ENCODE results near the gene HGS.
A peak's percentile ranks its signal among the peaks of the same experiment; 100 is the strongest.

Gene HGS

DNA sequence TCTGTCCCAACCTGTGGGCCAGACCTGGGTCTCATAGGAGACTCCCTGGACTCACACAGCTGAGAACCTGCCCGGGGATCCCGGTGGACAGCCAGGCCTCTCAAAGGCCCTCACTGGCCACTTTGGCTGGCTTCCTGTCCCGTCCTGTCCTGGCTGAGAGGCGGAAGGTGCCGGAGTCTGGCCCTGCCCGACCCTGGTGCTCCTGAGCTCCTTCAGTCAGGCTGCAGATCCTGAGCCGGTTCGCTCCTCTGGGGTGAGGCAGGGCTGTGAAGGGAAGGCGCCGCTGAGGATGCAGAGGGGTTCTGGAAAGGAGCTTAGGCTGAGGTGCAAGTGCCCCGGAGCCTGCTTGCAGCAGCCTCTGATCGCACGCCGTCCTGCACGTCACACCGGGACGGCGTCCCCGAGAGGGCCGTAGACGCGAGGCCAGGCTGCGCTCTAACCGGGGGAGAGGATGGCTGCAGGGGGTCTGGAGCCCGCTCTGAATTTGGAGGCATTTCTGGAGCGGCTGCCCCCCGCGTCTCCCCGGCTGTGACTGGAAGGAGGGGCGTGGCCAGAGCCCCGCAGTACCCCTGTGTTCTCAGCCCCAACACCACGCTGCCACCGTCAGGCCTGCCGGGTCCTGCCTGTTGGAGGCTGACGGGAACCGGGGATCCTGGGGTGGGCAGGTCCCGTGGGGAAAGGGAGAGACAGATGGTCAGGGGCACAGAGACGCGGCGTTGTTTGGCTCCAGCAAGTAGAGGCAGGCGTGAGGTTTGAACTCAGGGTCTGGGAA, 4.1 kb downstream of the HGS start:
- no peak for DNase-seq

GRCh38 chr17:81688616-81689015, 4.8 kb downstream of the HGS start:
- no peak for DNase-seq

DNA sequence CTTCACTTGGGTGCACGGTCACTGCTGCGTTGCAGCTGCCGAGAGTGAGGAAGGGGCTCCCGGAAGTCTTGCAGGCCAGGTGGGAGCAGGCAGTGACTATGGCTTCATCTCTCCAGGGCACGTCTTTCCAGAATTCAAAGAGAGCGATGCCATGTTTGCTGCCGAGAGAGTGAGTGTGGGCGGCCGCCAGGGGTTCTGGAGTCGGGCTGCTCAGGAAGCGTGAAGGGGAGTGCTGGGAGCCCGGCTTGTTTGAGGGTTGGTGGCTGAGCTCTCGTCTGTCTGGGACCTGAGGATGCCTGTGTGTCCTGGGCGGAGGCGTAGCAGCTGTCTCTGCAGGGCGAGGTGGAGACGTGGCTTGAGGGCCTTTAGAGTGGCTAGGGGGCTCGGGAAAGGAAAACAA, 6.3 kb downstream of the HGS start:
- DNase-seq: no peak

- DNase-seq: no peak
These were observed 6.7 kb downstream of the HGS start for GRCh38 chr17:81690549-81690948.

- no peak for DNase-seq
These were observed 7.4 kb downstream of the HGS start for GRCh38 chr17:81691196-81691595.

GRCh38 chr17:81691608-81692007, 7.8 kb downstream of the HGS start:
- no peak for DNase-seq

GRCh38 chr17:81693509-81694210, 9.8 kb downstream of the HGS start:
- no peak for DNase-seq

DNA sequence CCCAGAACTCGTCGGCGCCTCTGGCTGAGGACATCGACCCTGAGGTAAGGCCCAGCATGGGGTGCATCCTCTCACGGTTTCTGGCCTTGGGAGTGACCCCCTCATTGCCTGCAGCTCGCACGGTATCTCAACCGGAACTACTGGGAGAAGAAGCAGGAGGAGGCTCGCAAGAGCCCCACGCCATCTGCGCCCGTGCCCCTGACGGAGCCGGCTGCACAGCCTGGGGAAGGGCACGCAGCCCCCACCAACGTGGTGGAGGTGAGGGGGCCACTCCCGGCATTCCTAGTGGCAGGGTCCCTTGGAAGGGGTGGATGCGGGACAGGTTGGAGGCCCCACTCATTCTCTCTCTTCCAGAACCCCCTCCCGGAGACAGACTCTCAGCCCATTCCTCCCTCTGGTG, 11.0 kb downstream of the HGS start:
- DNase-seq: no peak

DNA sequence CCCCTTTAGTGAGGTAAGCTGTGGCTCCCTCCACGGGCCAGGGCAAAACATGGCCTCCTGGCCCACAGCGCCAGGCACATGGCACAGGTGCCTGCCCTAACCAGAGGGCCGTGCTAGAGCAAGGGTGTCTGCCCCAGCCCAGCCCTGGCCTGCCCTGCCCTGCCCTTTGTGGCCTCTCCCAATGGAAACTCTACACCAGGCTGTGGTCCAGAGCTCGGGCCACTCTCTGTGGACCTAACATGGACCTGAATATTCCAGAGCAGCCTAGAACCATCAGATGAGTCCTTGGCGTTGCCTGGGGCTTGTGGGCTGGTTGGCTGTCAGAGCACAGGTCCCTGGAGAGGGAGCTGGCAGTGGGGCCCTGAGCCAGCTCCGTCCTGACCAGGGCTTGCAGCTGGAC, 11.4 kb downstream of the HGS start:
- no peak for DNase-seq

GRCh38 chr17:81695801-81696200, 12.0 kb downstream of the HGS start:
- DNase-seq: no peak

- no peak for DNase-seq
These were observed 12.6 kb downstream of the HGS start for GRCh38 chr17:81696218-81696941.

DNA sequence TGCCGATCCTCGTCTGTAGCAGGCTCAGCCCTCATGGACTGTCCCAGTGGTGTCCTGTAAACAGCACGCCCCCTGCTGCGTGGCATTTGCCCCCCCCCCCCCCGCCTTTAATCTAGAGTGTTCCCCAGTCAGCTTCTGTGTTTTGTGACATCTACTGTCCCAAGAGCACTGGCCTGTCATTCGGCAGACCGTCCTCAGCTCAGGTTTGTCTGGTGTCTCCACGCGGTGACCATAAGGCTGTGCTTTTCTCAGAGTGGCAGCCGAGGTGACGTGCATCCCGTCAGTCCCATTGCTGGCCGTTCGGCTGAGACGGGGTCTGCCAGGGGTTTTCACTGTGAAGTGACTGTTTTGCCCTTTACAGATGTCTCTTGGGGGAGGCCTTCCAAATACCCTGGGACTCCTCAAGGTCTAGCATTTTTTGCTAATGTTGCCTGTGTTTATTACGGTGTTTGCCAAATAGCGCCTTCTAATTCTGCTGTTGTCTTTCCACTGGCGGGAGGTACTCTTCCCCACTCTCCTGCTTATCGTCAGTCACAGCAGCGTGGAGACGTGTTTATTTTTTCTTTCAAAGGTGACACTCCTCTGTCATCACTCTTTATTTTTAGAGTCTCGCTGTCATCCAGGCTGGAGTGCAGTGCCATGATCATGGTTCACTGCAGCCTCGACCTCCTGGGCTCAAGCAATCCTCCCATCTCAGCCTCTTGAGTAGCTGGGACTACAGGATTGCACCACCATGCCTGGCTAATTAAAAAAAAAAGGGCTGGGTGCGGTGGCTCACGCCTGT, 13.6 kb downstream of the HGS start:
- DNase-seq: no peak

DNA sequence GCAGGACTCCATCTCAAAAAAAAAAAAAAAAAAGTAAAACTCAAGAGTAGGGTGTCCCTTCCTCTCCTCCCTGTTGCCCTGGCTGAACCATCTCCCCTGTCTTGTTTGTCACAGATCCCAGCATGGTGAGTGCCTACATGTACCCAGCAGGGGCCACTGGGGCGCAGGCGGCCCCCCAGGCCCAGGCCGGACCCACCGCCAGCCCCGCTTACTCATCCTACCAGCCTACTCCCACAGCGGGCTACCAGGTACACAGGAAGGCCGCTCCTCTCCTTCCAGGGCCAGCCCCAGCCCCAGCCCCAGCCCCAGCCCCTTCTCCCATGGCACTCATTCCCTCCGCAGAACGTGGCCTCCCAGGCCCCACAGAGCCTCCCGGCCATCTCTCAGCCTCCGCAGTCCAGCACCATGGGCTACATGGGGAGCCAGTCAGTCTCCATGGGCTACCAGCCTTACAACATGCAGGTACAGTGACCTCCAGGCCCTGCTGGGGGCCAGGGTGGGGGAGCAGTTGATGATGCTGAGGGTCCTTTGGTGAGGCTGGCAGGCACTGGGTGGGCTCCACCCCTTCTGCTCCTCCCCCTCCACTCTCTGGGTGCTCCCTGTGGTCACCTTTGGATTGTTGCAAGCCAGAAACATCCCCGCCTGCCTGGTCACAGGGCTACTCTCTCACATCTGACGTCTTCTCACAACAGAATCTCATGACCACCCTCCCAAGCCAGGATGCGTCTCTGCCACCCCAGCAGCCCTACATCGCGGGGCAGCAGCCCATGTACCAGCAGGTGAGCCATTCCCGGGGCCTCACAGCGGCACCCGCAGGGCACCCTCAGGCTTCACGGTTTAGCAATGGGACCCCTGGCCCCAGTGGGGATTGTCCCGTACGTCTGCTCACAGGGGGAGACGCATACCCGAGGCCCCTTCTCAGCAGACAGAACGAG, 16.8 kb downstream of the HGS start:
- no peak for DNase-seq

DNA sequence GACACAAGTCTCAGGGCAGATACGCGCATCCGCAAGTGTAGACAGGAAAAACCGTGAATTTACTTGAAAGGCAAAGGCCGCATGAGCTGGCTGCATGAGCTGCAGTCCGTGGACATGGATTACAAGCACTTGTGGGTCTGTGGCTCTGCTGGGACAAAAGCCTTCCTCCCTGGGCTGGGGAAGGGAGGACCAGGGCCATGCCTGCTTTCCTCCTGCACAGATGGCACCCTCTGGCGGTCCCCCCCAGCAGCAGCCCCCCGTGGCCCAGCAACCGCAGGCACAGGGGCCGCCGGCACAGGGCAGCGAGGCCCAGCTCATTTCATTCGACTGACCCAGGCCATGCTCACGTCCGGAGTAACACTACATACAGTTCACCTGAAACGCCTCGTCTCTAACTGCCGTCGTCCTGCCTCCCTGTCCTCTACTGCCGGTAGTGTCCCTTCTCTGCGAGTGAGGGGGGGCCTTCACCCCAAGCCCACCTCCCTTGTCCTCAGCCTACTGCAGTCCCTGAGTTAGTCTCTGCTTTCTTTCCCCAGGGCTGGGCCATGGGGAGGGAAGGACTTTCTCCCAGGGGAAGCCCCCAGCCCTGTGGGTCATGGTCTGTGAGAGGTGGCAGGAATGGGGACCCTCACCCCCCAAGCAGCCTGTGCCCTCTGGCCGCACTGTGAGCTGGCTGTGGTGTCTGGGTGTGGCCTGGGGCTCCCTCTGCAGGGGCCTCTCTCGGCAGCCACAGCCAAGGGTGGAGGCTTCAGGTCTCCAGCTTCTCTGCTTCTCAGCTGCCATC, 17.7 kb downstream of the HGS start:
- DNase-seq: peak; percentile 50 to 57

DNA sequence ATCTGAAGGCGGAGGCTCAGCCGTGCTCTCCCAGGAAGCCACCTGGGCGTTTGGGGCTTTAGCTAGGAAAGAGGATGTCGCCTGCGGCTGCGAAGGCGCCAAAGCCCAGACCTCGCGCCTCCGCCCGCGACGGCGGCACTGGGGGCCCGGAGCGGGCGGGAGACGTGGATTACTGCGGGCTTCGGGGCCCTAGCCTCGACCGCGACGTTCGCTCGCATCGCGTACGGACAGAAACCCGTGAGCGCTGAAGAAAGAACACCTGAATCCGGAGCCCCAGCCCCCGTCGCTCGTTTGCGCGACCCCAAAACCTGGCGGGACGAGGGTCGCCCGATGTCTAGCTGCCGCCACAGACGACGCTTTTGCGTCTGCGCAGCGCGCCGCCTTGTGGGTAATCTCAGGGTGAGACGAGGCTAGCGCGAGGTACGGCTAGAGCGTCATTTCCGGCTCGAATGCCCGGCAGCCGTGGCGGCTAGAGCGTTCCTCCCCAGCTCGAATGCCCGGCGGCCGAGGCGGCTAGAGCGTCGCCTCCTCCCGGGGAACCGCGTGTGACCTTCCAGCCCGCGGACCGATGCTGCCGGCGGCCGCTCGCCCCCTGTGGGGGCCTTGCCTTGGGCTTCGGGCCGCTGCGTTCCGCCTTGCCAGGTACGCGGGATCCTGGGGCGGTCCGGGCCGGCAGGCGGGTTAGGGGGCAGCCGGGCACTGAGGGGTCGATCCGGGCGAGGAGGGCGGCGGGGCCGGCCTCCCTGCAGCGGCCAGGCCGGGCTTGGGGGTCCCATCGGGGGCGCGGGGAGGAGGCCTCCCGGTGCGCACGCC, 19.3 kb downstream of the HGS start, which contains the start of gene MRPL12:
Gene MRPL12, plus strand, starts transcription at position 434 of the 813 bp plus-strand sequence. Its CDS starts 135 bp downstream, at position 569.
- peak; percentile 92 to 93 for DNase-seq

DNA sequence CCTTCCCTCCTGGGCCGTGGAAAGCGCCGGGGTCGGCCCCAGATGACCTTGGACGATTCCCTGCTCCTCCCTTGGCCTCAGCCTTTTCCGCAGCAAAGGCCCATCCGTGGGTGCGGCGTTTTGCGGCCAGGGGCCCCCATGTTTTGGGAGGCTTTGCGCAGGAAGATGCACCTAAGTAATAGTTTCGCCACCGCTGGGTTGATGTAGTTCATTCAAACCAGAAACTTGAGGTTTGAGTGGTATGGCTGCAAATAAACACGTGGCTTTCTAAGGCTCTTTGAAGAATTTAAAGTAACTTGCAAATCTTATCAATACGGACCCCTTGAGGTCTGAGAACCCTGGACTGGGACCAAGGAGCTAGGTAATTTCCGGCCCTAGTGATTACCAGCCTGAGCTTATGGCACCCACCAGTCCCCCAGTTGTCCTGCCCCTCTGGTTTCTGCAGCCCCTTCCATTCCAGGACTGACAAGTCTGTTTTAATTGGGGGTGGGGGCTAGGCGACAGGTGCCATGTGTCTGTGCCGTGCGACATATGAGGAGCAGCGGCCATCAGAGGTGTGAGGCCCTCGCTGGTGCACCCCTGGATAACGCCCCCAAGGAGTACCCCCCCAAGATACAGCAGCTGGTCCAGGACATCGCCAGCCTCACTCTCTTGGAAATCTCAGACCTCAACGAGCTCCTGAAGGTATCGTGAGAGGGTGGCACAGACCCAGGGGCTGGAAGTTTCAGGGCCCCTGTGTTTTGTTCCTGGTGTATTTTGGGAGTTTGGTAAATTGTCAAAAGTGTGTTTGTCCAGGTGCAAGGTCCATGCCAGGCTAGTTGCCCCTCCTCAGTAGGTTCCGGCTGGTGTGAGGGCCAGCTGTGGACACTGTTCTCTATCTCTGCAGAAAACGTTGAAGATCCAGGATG, 20.2 kb downstream of the HGS start:
- no peak for DNase-seq

- DNase-seq: no peak
These were observed 21.9 kb downstream of the HGS start for GRCh38 chr17:81705518-81706231.

- no peak for DNase-seq
These were observed 22.4 kb downstream of the HGS start for GRCh38 chr17:81706232-81706611.
